ENCODE results near the gene SNED1. TPM values are rescaled to one million over a fixed set of nuclear protein-coding genes. Genes with fewer than 3 reads are reported as not detected.

SNED1 gene
- total RNA-seq, 1 experiment from 2014 or later: 0.07 TPM

GRCh38 chr2:241142593-241142992 lies 144.2 kb downstream of the SNED1 start:
- no peak for DNase-seq (ENCODE audit: low spot score)
- in situ Hi-C loops (cut with HindIII; ENCODE audit: low sequenced_read_pairs): no loop called here

Other genes starting within 250 kb of the SNED1 start
- 15.3 and 24.9 TPM in 2 replicates for gene KIF1A, start 178.4 kb upstream of the SNED1 start, total RNA-seq (2014; rRNA removed; shearing (Covaris generic))
- gene AGXT, start 129.8 kb upstream of the SNED1 start, total RNA-seq (2014; rRNA removed; shearing (Covaris generic)): not detected in 2 replicates
- not detected in 2 replicates for gene MAB21L4, start 102.5 kb upstream of the SNED1 start, total RNA-seq (2014; rRNA removed; shearing (Covaris generic))
- not detected in 2 replicates for gene CROCC2, start 92.3 kb upstream of the SNED1 start, total RNA-seq (2014; rRNA removed; shearing (Covaris generic))
- gene MTERF4, start 103.7 kb downstream of the SNED1 start, total RNA-seq (2014; rRNA removed; shearing (Covaris generic)): 17.5 and 24.9 TPM in 2 replicates
- gene PASK, start 150.9 kb downstream of the SNED1 start, total RNA-seq (2014; rRNA removed; shearing (Covaris generic)): 14.7 and 20.7 TPM in 2 replicates
- gene PPP1R7, start 151.8 kb downstream of the SNED1 start, total RNA-seq (2014; rRNA removed; shearing (Covaris generic)): 83.2 and 91.9 TPM in 2 replicates
- gene ANO7, start 190.1 kb downstream of the SNED1 start, total RNA-seq (2014; rRNA removed; shearing (Covaris generic)): 1.1 TPM in 1 of 2 replicates, not detected in the other

Measured in G401 (cell line).